HK-2 (cell line): ENCODE measurements around the gene ANKRD33B.

ENCODE experiments used
- DNase-seq: peaks from one replicate; pipeline ENCODE4 v3.0.0-alpha.2; 2018; ENCODE audit not compliant: unreplicated experiment

Gene ANKRD33B

GRCh38 chr5:10563945-10564837 lies at the start of gene ANKRD33B:
Gene ANKRD33B, plus strand, starts transcription at chr5:10564070. Its CDS starts 398 bp downstream, at chr5:10564468.
- peak; percentile 87 for DNase-seq

- DNase-seq = peak; percentile 27
These were observed 49.3 kb upstream of the ANKRD33B start for GRCh38 chr5:10514572-10514971.

GRCh38 chr5:10515492-10515891 lies 48.4 kb upstream of the ANKRD33B start:
- no peak for DNase-seq

- no peak for DNase-seq
These were observed 45.5 kb upstream of the ANKRD33B start for GRCh38 chr5:10518347-10518746.

- DNase-seq = no peak
These were observed 44.1 kb upstream of the ANKRD33B start for GRCh38 chr5:10519729-10520128.

- DNase-seq = no peak
These were observed 43.2 kb upstream of the ANKRD33B start for GRCh38 chr5:10520706-10521105.

- no peak for DNase-seq
These were observed 42.2 kb upstream of the ANKRD33B start for GRCh38 chr5:10521466-10522223.

- DNase-seq = no peak
These were observed 41.7 kb upstream of the ANKRD33B start for GRCh38 chr5:10522224-10522611.

GRCh38 chr5:10524376-10525123 lies 39.3 kb upstream of the ANKRD33B start:
- no peak for DNase-seq

- no peak for DNase-seq
These were observed 38.8 kb upstream of the ANKRD33B start for GRCh38 chr5:10525124-10525495.

GRCh38 chr5:10527281-10527950 lies 36.5 kb upstream of the ANKRD33B start:
- DNase-seq = no peak

GRCh38 chr5:10528056-10528816 lies 35.6 kb upstream of the ANKRD33B start:
- DNase-seq = no peak

- DNase-seq = no peak
These were observed 35.0 kb upstream of the ANKRD33B start for GRCh38 chr5:10528827-10529226.

- no peak for DNase-seq
These were observed 33.1 kb upstream of the ANKRD33B start for GRCh38 chr5:10530601-10531320.

GRCh38 chr5:10532421-10532820 lies 31.4 kb upstream of the ANKRD33B start:
- DNase-seq = no peak

- no peak for DNase-seq
These were observed 30.6 kb upstream of the ANKRD33B start for GRCh38 chr5:10533226-10533625.

- DNase-seq = no peak
These were observed 29.0 kb upstream of the ANKRD33B start for GRCh38 chr5:10534561-10535530.

GRCh38 chr5:10536511-10536910 lies 27.4 kb upstream of the ANKRD33B start:
- DNase-seq = no peak
